Effector CD4-positive, alpha-beta T cell (primary cell): Measurements from ENCODE around the gene RBP2.
"Not testable (repeated sequence)": the region's sequence is repeated elsewhere in the genome, so short reads cannot be mapped to it uniquely, and the experiment has no call there.

ENCODE experiments used
- DNase-seq: peaks from one replicate; pipeline ENCODE4 v3.0.0-alpha.2; 2020

Gene RBP2

GRCh38 chr3:139440639-139441556, 35.4 kb downstream of the RBP2 start:
- no peak for DNase-seq

- DNase-seq: no peak
Observed at GRCh38 chr3:139439278-139439677, 37.0 kb downstream of the RBP2 start.

- DNase-seq: no peak
Observed at GRCh38 chr3:139434764-139435307, 41.5 kb downstream of the RBP2 start.

GRCh38 chr3:139434228-139434627, 42.1 kb downstream of the RBP2 start:
- no peak for DNase-seq

GRCh38 chr3:139433089-139433488, 43.2 kb downstream of the RBP2 start:
- no peak for DNase-seq

GRCh38 chr3:139430493-139430892, 45.8 kb downstream of the RBP2 start:
- no peak for DNase-seq

- no peak for DNase-seq
Observed at GRCh38 chr3:139427283-139428060, 48.8 kb downstream of the RBP2 start.

GRCh38 chr3:139425745-139426400, 50.4 kb downstream of the RBP2 start:
- no peak for DNase-seq

- no peak for DNase-seq
Observed at GRCh38 chr3:139423232-139423631, 53.1 kb downstream of the RBP2 start.

- no peak for DNase-seq
Observed at GRCh38 chr3:139421460-139421859, 54.9 kb downstream of the RBP2 start.

- no peak for DNase-seq
Observed at GRCh38 chr3:139421040-139421439, 55.3 kb downstream of the RBP2 start.

GRCh38 chr3:139418144-139418543, 58.2 kb downstream of the RBP2 start:
- DNase-seq: no peak

- DNase-seq: no peak
Observed at GRCh38 chr3:139416275-139416674, 60.0 kb downstream of the RBP2 start.

- no peak for DNase-seq
Observed at GRCh38 chr3:139414608-139415224, 61.6 kb downstream of the RBP2 start.

- not testable (repeated sequence) for DNase-seq
Observed at GRCh38 chr3:139412891-139413290, 63.4 kb downstream of the RBP2 start.
